NCI-H446 (cell line): ENCODE data around the gene IGSF22.
"Not testable (repeated sequence)": the region's sequence is repeated elsewhere in the genome, so short reads cannot be mapped to it uniquely, and the experiment has no call there.

Source experiments
- DNase-seq, 2 experiments: peaks; one replicate each; lab custom pipeline; 2025; lab: John Stamatoyannopoulos, UW

IGSF22 gene

GRCh38 chr11:18691467-18692140 is 34.4 kb downstream of the IGSF22 start:
- not testable (repeated sequence) for DNase-seq

- no peak for DNase-seq
These were observed 41.7 kb downstream of the IGSF22 start for GRCh38 chr11:18684267-18684666.

- no peak for DNase-seq
These were observed 43.5 kb downstream of the IGSF22 start for GRCh38 chr11:18682466-18682865.

- DNase-seq, result not testable (repeated sequence)
These were observed 44.0 kb downstream of the IGSF22 start for GRCh38 chr11:18681949-18682348.

- no peak for DNase-seq
These were observed 48.4 kb downstream of the IGSF22 start for GRCh38 chr11:18677560-18677959.

GRCh38 chr11:18676803-18677202 is 49.2 kb downstream of the IGSF22 start:
- DNase-seq, result no peak

- not testable (repeated sequence) for DNase-seq
These were observed 53.8 kb downstream of the IGSF22 start for GRCh38 chr11:18672209-18672608.

GRCh38 chr11:18671246-18671645 is 54.7 kb downstream of the IGSF22 start:
- no peak for DNase-seq

- no peak for DNase-seq
These were observed 56.3 kb downstream of the IGSF22 start for GRCh38 chr11:18669711-18670110.

GRCh38 chr11:18669219-18669596 is 56.8 kb downstream of the IGSF22 start:
- no peak for DNase-seq

GRCh38 chr11:18668131-18668530 is 57.9 kb downstream of the IGSF22 start:
- DNase-seq, result no peak

GRCh38 chr11:18665353-18665872 is 60.6 kb downstream of the IGSF22 start:
- not testable (repeated sequence) for DNase-seq

GRCh38 chr11:18657673-18658072 is 68.3 kb downstream of the IGSF22 start:
- no peak for DNase-seq
